GM23338 (cell line): ENCODE data around the gene ICAM1.

Source experiments
- POLR2AphosphoS5 ChIP-seq: IDR thresholded peaks from 2 replicates; pipeline ENCODE4 v1.6.1; 2016; ENCODE audit warnings: antibody characterized with exemption, low read depth
- TF ChIP-seq, protein P1 (sequence below), 2 experiments: fragments of 200-600 bp in 1 of 2; sonication (generic) in 1 of 2; conservative IDR thresholded peaks; 2 replicates each; pipeline versions ENCODE4 v1.5.1 to v1.6.1; 2016 to 2017; ENCODE audit warnings: antibody characterized with exemption in 2 of 2, low read depth in 2 of 2, mild to moderate bottlenecking in 2 of 2, moderate library complexity in 1 of 2

DNA sequence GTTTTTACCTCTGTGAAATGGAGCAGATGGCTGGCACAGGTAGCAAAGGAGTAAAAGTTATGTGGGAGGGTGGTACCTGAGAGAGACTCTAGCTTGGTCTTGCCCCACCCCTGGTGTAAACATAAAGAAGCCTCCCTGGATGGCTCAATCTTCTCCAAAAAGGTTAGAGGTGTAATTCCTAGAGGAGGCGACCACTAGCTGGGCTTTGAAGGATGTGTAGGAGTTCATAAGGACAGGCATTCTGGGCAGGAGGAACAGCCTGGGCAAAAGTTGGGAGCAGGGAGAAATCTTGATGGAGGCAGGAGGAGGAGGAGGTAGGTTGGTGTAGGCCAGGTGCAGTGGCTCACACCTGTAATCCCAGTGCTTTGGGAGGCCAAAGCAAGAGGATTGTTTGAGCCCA is 8.0 kb downstream of the ICAM1 start:
- TF ChIP-seq, protein P1, sequence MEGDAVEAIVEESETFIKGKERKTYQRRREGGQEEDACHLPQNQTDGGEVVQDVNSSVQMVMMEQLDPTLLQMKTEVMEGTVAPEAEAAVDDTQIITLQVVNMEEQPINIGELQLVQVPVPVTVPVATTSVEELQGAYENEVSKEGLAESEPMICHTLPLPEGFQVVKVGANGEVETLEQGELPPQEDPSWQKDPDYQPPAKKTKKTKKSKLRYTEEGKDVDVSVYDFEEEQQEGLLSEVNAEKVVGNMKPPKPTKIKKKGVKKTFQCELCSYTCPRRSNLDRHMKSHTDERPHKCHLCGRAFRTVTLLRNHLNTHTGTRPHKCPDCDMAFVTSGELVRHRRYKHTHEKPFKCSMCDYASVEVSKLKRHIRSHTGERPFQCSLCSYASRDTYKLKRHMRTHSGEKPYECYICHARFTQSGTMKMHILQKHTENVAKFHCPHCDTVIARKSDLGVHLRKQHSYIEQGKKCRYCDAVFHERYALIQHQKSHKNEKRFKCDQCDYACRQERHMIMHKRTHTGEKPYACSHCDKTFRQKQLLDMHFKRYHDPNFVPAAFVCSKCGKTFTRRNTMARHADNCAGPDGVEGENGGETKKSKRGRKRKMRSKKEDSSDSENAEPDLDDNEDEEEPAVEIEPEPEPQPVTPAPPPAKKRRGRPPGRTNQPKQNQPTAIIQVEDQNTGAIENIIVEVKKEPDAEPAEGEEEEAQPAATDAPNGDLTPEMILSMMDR (conservative IDR thresholded peaks at IDR 0.05; ENCODE audit: low read depth in 2 of 2) = no peak
- no peak for TF ChIP-seq POLR2AphosphoS5
